Neural progenitor cell (in vitro differentiated cells): ENCODE results near the gene YEATS4. TPM values are rescaled to one million over a fixed set of nuclear protein-coding genes. Genes with fewer than 3 reads are reported as not detected.

Experiments
- DNase-seq: peaks from one replicate; pipeline ENCODE4 v3.0.0-alpha.2; 2016; ENCODE audit warnings: low spot score
- H2AFZ ChIP-seq: fragments of 200-600 bp; sonication (generic); replicated peaks from 2 replicates; pipeline ENCODE4 v1.6.1; 2016; ENCODE audit warnings: antibody characterized with exemption
- H3F3A ChIP-seq: fragments of 200-600 bp; sonication (generic); 2 replicates; pipeline ENCODE4 v1.6.1; 2016; ENCODE audit warnings: antibody characterized with exemption, low read depth
- H3K27ac ChIP-seq: fragments of 200-600 bp; sonication (generic); 2 replicates; pipeline ENCODE4 v1.5.1; 2016; ENCODE audit warnings: mild to moderate bottlenecking
- H3K27me3 ChIP-seq: fragments of 200-600 bp; sonication (generic); 2 replicates; pipeline ENCODE4 v1.6.1; 2016; ENCODE audit warnings: mild to moderate bottlenecking, moderate library complexity
- H3K36me3 ChIP-seq: fragments of 200-600 bp; sonication (generic); 2 replicates; pipeline ENCODE4 v1.5.1; 2016
- H3K4me1 ChIP-seq: fragments of 200-600 bp; sonication (generic); 2 replicates; pipeline ENCODE4 v1.6.1; 2016; ENCODE audit warnings: mixed run types
- H3K4me2 ChIP-seq: fragments of 200-600 bp; sonication (generic); 2 replicates; pipeline ENCODE4 v1.6.1; 2016
- H3K4me3 ChIP-seq: fragments of 200-600 bp; sonication (generic); 2 replicates; pipeline ENCODE4 v1.5.1; 2016
- H3K79me2 ChIP-seq: fragments of 200-600 bp; sonication (generic); 2 replicates; pipeline ENCODE4 v1.6.1; 2016; ENCODE audit warnings: low read depth
- H3K9ac ChIP-seq: fragments of 200-600 bp; sonication (generic); 2 replicates; pipeline ENCODE4 v1.6.1; 2016
- H3K9me3 ChIP-seq: fragments of 200-600 bp; sonication (generic); 2 replicates; pipeline ENCODE4 v1.5.1; 2016; ENCODE audit warnings: low read depth
- H4K20me1 ChIP-seq: fragments of 200-600 bp; sonication (generic); 2 replicates; pipeline ENCODE4 v1.6.1; 2016; ENCODE audit warnings: low read depth
- H3K27ac Mint-ChIP-seq: 3 replicates; pipeline ENCODE4 v1.8.0; 2021; ENCODE audit warnings: mixed read lengths
- H3K27me3 Mint-ChIP-seq: 2 replicates; pipeline ENCODE4 v1.8.0; 2022; ENCODE audit warnings: low read depth, mild to moderate bottlenecking, inconsistent platforms, moderate library complexity, mixed read lengths; ENCODE audit not compliant: insufficient read depth
- H3K36me3 Mint-ChIP-seq: 3 replicates; pipeline ENCODE4 v1.8.0; 2021; ENCODE audit warnings: mixed read lengths
- H3K4me1 Mint-ChIP-seq: 3 replicates; pipeline ENCODE4 v1.8.0; 2021; ENCODE audit warnings: mixed read lengths
- H3K4me3 Mint-ChIP-seq: 3 replicates; pipeline ENCODE4 v1.8.0; 2021; ENCODE audit warnings: mild to moderate bottlenecking, moderate library complexity, mixed read lengths
- H3K9me3 Mint-ChIP-seq: 3 replicates; pipeline ENCODE4 v1.8.0; 2020; ENCODE audit warnings: mixed read lengths
- EZH2 ChIP-seq: fragments of 200-600 bp; sonication (generic); IDR thresholded peaks from 2 replicates; pipeline ENCODE4 v1.6.1; 2017; ENCODE audit warnings: antibody characterized with exemption, mild to moderate bottlenecking, moderate library complexity
- EZH2phosphoT487 ChIP-seq: fragments of 200-600 bp; sonication (generic); IDR thresholded peaks from 2 replicates; pipeline ENCODE4 v1.6.1; 2017; ENCODE audit warnings: antibody characterized with exemption
- total RNA-seq: library from RNA; depleted of rRNA; stranded (reverse); fragments of >200 nt; gene quantifications from 2 replicates; pipeline ENCODE4 v1.2.3, GENCODE V29; 2015; ENCODE audit warnings: low replicate concordance
- TF ChIP-seq, protein P1 (sequence below): fragments of 200-600 bp; sonication (generic); IDR thresholded peaks from 2 replicates; pipeline ENCODE4 v1.5.1; 2017; ENCODE audit warnings: antibody characterized with exemption, mild to moderate bottlenecking

The YEATS4 gene
- total RNA-seq, 1 donor from 2014 or later: 159 TPM

DNA sequence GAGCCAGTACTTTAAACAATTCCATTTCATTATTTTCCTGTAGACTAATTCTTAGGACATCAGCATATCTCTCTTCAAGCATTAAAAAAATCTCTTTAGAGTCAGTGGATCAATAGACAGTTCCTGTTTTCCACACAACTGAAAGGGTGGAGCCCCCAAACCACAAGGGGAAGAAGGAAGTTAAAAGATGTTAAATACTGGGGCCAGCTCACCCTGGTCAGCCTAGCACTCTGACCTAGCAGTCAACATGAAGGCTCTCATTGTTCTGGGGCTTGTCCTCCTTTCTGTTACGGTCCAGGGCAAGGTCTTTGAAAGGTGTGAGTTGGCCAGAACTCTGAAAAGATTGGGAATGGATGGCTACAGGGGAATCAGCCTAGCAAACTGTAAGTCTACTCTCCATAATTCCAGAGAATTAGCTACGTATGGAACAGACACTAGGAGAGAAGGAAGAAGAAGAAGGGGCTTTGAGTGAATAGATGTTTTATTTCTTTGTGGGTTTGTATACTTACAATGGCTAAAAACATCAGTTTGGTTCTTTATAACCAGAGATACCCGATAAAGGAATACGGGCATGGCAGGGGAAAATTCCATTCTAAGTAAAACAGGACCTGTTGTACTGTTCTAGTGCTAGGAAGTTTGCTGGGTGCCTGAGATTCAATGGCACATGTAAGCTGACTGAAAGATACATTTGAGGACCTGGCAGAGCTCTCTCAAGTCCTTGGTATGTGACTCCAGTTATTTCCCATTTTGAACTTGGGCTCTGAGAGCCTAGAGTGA is 11.2 kb upstream of the YEATS4 start, which contains the start of gene LYZ:
TSS of gene LYZ (plus strand) at position 220 of the 777 bp plus-strand sequence. CDS start at position 248, 28 bp downstream.
- Mint-ChIP-seq H3K27ac (no peak within 1 kb of the TSS), H3K27me3 (no peaks in the 10 kb centered on the region), H3K9me3 (no peaks in the 10 kb centered on the region), H3K36me3 (no peaks in the 10 kb centered on the region), H3K4me3 (no peak within 1 kb of the TSS), H3K4me1 (no peaks in the 10 kb centered on the region)
- H3K9ac ChIP-seq: no peak within 1 kb of the TSS
- no peak for TF ChIP-seq EZH2
- TF ChIP-seq EZH2phosphoT487: no peak
- TF ChIP-seq, protein P1, sequence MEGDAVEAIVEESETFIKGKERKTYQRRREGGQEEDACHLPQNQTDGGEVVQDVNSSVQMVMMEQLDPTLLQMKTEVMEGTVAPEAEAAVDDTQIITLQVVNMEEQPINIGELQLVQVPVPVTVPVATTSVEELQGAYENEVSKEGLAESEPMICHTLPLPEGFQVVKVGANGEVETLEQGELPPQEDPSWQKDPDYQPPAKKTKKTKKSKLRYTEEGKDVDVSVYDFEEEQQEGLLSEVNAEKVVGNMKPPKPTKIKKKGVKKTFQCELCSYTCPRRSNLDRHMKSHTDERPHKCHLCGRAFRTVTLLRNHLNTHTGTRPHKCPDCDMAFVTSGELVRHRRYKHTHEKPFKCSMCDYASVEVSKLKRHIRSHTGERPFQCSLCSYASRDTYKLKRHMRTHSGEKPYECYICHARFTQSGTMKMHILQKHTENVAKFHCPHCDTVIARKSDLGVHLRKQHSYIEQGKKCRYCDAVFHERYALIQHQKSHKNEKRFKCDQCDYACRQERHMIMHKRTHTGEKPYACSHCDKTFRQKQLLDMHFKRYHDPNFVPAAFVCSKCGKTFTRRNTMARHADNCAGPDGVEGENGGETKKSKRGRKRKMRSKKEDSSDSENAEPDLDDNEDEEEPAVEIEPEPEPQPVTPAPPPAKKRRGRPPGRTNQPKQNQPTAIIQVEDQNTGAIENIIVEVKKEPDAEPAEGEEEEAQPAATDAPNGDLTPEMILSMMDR: no peak
- H4K20me1 ChIP-seq: no peaks in the 10 kb centered on the region
- H3F3A ChIP-seq: no peaks in the 10 kb centered on the region
- H3K79me2 ChIP-seq: no peaks in the 10 kb centered on the region
- no peaks in the 10 kb centered on the region for H3K9me3 ChIP-seq
- no peak within 1 kb of the TSS for H2AFZ ChIP-seq
- no peaks in the 10 kb centered on the region for H3K36me3 ChIP-seq
- DNase-seq: no peak
- no peaks in the 10 kb centered on the region for H3K27me3 ChIP-seq
- H3K4me2 ChIP-seq: no peak within 1 kb of the TSS
- no peaks in the 10 kb centered on the region for H3K4me1 ChIP-seq
- no peak within 1 kb of the TSS for H3K27ac ChIP-seq
- no peak within 1 kb of the TSS for H3K4me3 ChIP-seq

DNA sequence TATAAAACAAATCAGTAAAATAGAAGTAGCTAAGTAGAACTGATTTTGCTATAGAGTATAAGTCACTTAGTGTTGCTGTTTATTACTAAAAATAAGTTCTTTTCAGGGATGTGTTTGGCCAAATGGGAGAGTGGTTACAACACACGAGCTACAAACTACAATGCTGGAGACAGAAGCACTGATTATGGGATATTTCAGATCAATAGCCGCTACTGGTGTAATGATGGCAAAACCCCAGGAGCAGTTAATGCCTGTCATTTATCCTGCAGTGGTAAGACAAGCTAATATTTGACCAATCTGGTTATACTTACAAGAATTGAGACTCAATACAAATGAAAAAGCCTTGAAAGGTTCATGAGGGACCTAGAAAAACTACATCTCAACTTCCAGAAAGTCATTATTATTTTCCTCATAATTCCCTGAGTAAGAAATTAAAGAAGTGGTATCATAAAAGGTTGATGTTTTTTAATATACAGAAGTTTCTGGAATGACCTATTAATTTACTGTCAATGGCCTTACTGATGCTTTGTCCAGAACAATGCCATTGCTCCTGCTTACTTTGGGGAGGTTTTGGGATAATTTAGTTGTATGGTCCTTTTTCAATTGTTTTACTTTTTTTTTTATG is 9.4 kb upstream of the YEATS4 start:
- H3K36me3 Mint-ChIP-seq: no peaks in the 10 kb centered on the region
- no peaks in the 10 kb centered on the region for H3K9me3 Mint-ChIP-seq
- Histone ChIP-seq H3K9ac (no peak overlapping the region), H3K36me3 (no peaks in the 10 kb centered on the region), H3K27ac (no peak overlapping the region), H2AFZ (no peak overlapping the region), H3K27me3 (no peaks in the 10 kb centered on the region), H3K79me2 (no peaks in the 10 kb centered on the region), H3K4me3 (no peak overlapping the region), H3K4me2 (no peak overlapping the region), H4K20me1 (no peaks in the 10 kb centered on the region), H3K4me1 (peaks cover 8% of the 10 kb centered on the region), H3F3A (peaks cover 9% of the 10 kb centered on the region), H3K9me3 (no peaks in the 10 kb centered on the region)
- TF ChIP-seq, protein P1: no peak
- TF ChIP-seq EZH2phosphoT487: no peak
- TF ChIP-seq EZH2: no peak
- no peaks in the 10 kb centered on the region for H3K27me3 Mint-ChIP-seq
- no peak overlapping the region for H3K4me3 Mint-ChIP-seq
- H3K27ac Mint-ChIP-seq: no peak overlapping the region
- no peak for DNase-seq
- peaks cover 9% of the 10 kb centered on the region for H3K4me1 Mint-ChIP-seq

DNA sequence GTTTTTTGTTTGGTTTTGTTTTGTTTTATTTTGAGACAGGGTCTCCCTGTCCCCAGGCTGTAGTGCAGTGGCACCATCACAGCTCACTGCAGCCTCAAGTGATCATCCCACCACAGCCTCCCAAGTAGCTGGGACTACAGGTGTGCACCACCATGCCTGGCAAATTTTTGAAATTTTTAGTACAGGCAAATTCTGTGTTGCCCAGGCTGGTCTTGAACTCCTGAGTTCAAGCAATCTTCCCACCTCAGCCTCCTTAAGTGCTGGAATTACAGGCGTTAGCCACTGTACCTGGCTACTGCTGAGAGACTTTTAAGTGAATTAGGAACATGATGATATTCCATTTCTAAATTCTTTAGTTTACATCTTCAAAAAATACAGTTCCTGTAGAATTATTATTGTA is 8.8 kb upstream of the YEATS4 start:
- Histone ChIP-seq H3K9me3 (no peaks in the 10 kb centered on the region), H3K4me1 (peaks cover 8% of the 10 kb centered on the region), H3K9ac (no peak overlapping the region), H3K36me3 (no peaks in the 10 kb centered on the region), H3K4me3 (no peak overlapping the region), H3K27me3 (no peaks in the 10 kb centered on the region), H3K79me2 (no peaks in the 10 kb centered on the region), H2AFZ (no peak overlapping the region), H3F3A (peaks cover 9% of the 10 kb centered on the region), H3K4me2 (no peak overlapping the region), H4K20me1 (no peaks in the 10 kb centered on the region), H3K27ac (no peak overlapping the region)
- no peak for DNase-seq
- Mint-ChIP-seq H3K4me1 (peaks cover 9% of the 10 kb centered on the region), H3K9me3 (no peaks in the 10 kb centered on the region), H3K4me3 (no peak overlapping the region), H3K27me3 (no peaks in the 10 kb centered on the region), H3K36me3 (no peaks in the 10 kb centered on the region), H3K27ac (no peak overlapping the region)
- TF ChIP-seq EZH2phosphoT487 (no peak), EZH2 (no peak)
- TF ChIP-seq, protein P1: no peak
